ENCODE measurements around the gene COX7A2. TPM values are rescaled to one million over a fixed set of nuclear protein-coding genes. Genes with fewer than 3 reads are reported as not detected.

COX7A2 gene
- total RNA-seq, 1 experiment from 2014 or later, result 707 TPM

- intact Hi-C loops (cut with micrococcal nuclease; ENCODE audit: unreplicated experiment) (no loop called here), in situ Hi-C loops (cut with HindIII; ENCODE audit: low pct_unique_long_range_greater_than_20kb, low sequenced_read_pairs) (no loop called here)
- DNase-seq (ENCODE audit: low read depth, low spot score), result no peak
- ATAC-seq, result peak; percentile 32
- Histone ChIP-seq H3K27ac (ENCODE audit: low read length) (peak overlapping the region; percentile 99), H3K27me3 (ENCODE audit: control insufficient read depth, insufficient read depth, low read length) (no peaks in the 10 kb centered on the region), H3K9me3 (ENCODE audit: control insufficient read depth, insufficient read depth, low read depth, low read length) (no peaks in the 10 kb centered on the region), H3K4me1 (ENCODE audit: control insufficient read depth, insufficient read depth, low read length) (peaks cover 9% of the 10 kb centered on the region; the same call in 1 of the 2 replicates), H3K36me3 (ENCODE audit: control insufficient read depth, insufficient read depth, low read length) (peaks cover 20% of the 10 kb centered on the region), H3K4me3 (ENCODE audit: low read depth in 2 of 2, low read length in 2 of 2) (peak overlapping the region; percentile 94 to 95)
- TSS peak; percentile 98 for BruUV-seq (replicated peaks)
- ChIA-PET POLR2A (interaction anchor here (0.6 to 0.9 kb wide), 2 partner anchors 17 to 1578 kb away, joined by 3 to 4 read pairs; no protein-coding TSS in a partner anchor), CTCF (no interaction called here)
- TF ChIP-seq, protein P1, sequence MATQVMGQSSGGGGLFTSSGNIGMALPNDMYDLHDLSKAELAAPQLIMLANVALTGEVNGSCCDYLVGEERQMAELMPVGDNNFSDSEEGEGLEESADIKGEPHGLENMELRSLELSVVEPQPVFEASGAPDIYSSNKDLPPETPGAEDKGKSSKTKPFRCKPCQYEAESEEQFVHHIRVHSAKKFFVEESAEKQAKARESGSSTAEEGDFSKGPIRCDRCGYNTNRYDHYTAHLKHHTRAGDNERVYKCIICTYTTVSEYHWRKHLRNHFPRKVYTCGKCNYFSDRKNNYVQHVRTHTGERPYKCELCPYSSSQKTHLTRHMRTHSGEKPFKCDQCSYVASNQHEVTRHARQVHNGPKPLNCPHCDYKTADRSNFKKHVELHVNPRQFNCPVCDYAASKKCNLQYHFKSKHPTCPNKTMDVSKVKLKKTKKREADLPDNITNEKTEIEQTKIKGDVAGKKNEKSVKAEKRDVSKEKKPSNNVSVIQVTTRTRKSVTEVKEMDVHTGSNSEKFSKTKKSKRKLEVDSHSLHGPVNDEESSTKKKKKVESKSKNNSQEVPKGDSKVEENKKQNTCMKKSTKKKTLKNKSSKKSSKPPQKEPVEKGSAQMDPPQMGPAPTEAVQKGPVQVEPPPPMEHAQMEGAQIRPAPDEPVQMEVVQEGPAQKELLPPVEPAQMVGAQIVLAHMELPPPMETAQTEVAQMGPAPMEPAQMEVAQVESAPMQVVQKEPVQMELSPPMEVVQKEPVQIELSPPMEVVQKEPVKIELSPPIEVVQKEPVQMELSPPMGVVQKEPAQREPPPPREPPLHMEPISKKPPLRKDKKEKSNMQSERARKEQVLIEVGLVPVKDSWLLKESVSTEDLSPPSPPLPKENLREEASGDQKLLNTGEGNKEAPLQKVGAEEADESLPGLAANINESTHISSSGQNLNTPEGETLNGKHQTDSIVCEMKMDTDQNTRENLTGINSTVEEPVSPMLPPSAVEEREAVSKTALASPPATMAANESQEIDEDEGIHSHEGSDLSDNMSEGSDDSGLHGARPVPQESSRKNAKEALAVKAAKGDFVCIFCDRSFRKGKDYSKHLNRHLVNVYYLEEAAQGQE (IDR thresholded peaks at IDR 0.05; ENCODE audit: insufficient read depth in 1 of 2, low read depth in 2 of 2, low read length in 1 of 2), result no peak
- TF ChIP-seq CTCF (IDR thresholded peaks at IDR 0.05) (no peak), TCF7L2 (IDR thresholded peaks at IDR 0.05; ENCODE audit: low read depth, low read length) (no peak), POLR2AphosphoS5 (IDR thresholded peaks at IDR 0.05; ENCODE audit: low read depth, low read length) (no peak), SIN3A (IDR thresholded peaks at IDR 0.05; ENCODE audit: borderline replicate concordance, insufficient read depth, low read depth, low read length) (no peak)
These were observed 523 bp upstream of the COX7A2 start for GRCh38 chr6:75244063-75244584.

DNA sequence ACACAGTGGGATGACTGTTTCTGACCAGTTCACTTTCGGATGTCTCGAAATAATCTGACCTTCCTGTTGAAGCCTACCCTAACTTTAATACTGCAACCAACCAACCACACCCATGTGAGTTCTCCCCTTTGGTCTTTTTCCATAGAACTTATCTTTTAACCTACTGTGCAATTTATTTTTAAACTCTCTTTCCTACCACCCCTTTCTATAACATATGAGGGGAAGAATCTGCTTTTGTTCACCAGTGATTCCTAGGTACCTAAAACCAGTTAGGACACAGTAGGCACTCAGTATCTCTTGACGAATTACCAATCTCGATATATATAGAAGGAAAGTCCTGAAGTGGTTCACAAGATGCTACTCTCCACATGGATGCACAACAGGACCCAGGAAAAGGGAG is 7.0 kb downstream of the COX7A2 start:
- no peak overlapping the region for H3K4me3 ChIP-seq (ENCODE audit: low read depth in 2 of 2, low read length in 2 of 2)
- H3K36me3 ChIP-seq (ENCODE audit: control insufficient read depth, insufficient read depth, low read length), result peaks cover 26% of the 10 kb centered on the region
- ChIA-PET POLR2A (interaction anchor here (0.6 kb wide), 1 partner anchor 314 kb away, joined by 3 read pairs; no protein-coding TSS in a partner anchor), CTCF (interaction anchor here (0.6 kb wide), 1 partner anchor 13 kb away, joined by 5 read pairs; no protein-coding TSS in a partner anchor)
- no TSS peak for BruUV-seq (replicated peaks)
- intact Hi-C loops (cut with micrococcal nuclease; ENCODE audit: unreplicated experiment), result no loop called here
- in situ Hi-C loops (cut with HindIII; ENCODE audit: low pct_unique_long_range_greater_than_20kb, low sequenced_read_pairs), result no loop called here
- H3K9me3 ChIP-seq (ENCODE audit: control insufficient read depth, insufficient read depth, low read depth, low read length), result no peaks in the 10 kb centered on the region
- 0 out of 2 replicates have a peak, but pooled peaks cover 4% of the 10 kb centered on the region for H3K4me1 ChIP-seq (ENCODE audit: control insufficient read depth, insufficient read depth, low read length)
- DNase-seq (ENCODE audit: low read depth, low spot score) (no peak), ATAC-seq (no peak)
- no peaks in the 10 kb centered on the region for H3K27me3 ChIP-seq (ENCODE audit: control insufficient read depth, insufficient read depth, low read length)
- TF ChIP-seq POLR2AphosphoS5 (IDR thresholded peaks at IDR 0.05; ENCODE audit: low read depth, low read length), result no peak; the same call in 1 of the 2 replicates
- TF ChIP-seq CTCF (IDR thresholded peaks at IDR 0.05), result no peak
- no peak for TF ChIP-seq SIN3A (IDR thresholded peaks at IDR 0.05; ENCODE audit: borderline replicate concordance, insufficient read depth, low read depth, low read length)
- no peak for TF ChIP-seq TCF7L2 (IDR thresholded peaks at IDR 0.05; ENCODE audit: low read depth, low read length)
- TF ChIP-seq, protein P1 (IDR thresholded peaks at IDR 0.05; ENCODE audit: insufficient read depth in 1 of 2, low read depth in 2 of 2, low read length in 1 of 2), result no peak
- no peak overlapping the region for H3K27ac ChIP-seq (ENCODE audit: low read length)
